Memory B cell (primary cell): ENCODE data around the gene AMER3.

Source experiments
- ATAC-seq: fragments of 150-1000 bp; cut with Tn5 transposase; 2 replicates; pipeline ENCODE4 v1.10.0; 2021; ENCODE audit warnings: low read depth, mild to moderate bottlenecking, moderate library complexity
- DNase-seq, 2 donors: peaks; one replicate each; pipeline ENCODE4 v3.0.0; 2022; ENCODE audit warnings: low spot score in 2 of 2
- H3K27ac Mint-ChIP-seq: one replicate; pipeline ENCODE4 v1.8.0; 2022; ENCODE audit warnings: mild to moderate bottlenecking, moderate library complexity, mixed read lengths
- H3K27me3 Mint-ChIP-seq: one replicate; pipeline ENCODE4 v1.8.0; 2022; ENCODE audit warnings: mixed read lengths
- H3K36me3 Mint-ChIP-seq: one replicate; pipeline ENCODE4 v1.8.0; 2022; ENCODE audit warnings: mild to moderate bottlenecking, mixed read lengths
- H3K4me1 Mint-ChIP-seq: one replicate; pipeline ENCODE4 v1.8.0; 2022; ENCODE audit warnings: mixed read lengths
- H3K4me3 Mint-ChIP-seq: one replicate; pipeline ENCODE4 v1.8.0; 2022; ENCODE audit warnings: mild to moderate bottlenecking, moderate library complexity, mixed read lengths
- H3K9me3 Mint-ChIP-seq: one replicate; pipeline ENCODE4 v1.8.0; 2022; ENCODE audit warnings: mixed read lengths

The AMER3 gene

GRCh38 chr2:130737592-130737991, 17.7 kb upstream of the AMER3 start:
- no peak for ATAC-seq
- H3K4me1 Mint-ChIP-seq: no peaks in the 10 kb centered on the region
- H3K4me3 Mint-ChIP-seq: no peak overlapping the region
- no peak for DNase-seq
- no peaks in the 10 kb centered on the region for H3K36me3 Mint-ChIP-seq
- H3K9me3 Mint-ChIP-seq: peaks cover 12% of the 10 kb centered on the region
- H3K27me3 Mint-ChIP-seq: peaks cover 4% of the 10 kb centered on the region
- H3K27ac Mint-ChIP-seq: no peak overlapping the region

GRCh38 chr2:130740671-130741070, 14.7 kb upstream of the AMER3 start:
- H3K27me3 Mint-ChIP-seq: peaks cover 6% of the 10 kb centered on the region
- H3K27ac Mint-ChIP-seq: no peak overlapping the region

DNA sequence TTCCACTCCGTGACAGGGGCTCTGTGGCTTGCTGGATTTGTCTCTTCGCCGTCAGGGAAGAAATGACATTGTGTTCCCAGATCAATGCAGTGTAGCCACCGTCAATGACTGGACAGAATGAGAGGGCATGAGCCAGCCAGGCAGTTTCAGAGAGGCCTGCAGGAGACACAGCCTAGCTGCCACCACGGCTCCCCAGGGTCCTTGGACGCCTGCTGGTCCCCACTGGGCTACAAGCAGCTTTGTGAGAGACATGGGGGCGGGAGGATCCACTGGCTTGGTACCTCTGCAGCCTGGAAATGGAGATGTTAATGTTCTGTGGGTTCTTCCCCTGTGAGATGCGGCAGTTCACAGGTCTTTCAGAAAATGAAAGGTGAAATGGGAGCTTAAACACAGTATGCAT, 12.1 kb upstream of the AMER3 start:
- no peak for ATAC-seq
- peaks cover 1% of the 10 kb centered on the region for H3K9me3 Mint-ChIP-seq

More at GRCh38 chr2:130740671-130741070, 14.7 kb upstream of the AMER3 start:
- DNase-seq: no peak
- peaks cover 1% of the 10 kb centered on the region for H3K36me3 Mint-ChIP-seq
- peaks cover 1% of the 10 kb centered on the region for H3K9me3 Mint-ChIP-seq
- no peak overlapping the region for H3K4me3 Mint-ChIP-seq
- no peak for ATAC-seq
- no peaks in the 10 kb centered on the region for H3K4me1 Mint-ChIP-seq

DNA sequence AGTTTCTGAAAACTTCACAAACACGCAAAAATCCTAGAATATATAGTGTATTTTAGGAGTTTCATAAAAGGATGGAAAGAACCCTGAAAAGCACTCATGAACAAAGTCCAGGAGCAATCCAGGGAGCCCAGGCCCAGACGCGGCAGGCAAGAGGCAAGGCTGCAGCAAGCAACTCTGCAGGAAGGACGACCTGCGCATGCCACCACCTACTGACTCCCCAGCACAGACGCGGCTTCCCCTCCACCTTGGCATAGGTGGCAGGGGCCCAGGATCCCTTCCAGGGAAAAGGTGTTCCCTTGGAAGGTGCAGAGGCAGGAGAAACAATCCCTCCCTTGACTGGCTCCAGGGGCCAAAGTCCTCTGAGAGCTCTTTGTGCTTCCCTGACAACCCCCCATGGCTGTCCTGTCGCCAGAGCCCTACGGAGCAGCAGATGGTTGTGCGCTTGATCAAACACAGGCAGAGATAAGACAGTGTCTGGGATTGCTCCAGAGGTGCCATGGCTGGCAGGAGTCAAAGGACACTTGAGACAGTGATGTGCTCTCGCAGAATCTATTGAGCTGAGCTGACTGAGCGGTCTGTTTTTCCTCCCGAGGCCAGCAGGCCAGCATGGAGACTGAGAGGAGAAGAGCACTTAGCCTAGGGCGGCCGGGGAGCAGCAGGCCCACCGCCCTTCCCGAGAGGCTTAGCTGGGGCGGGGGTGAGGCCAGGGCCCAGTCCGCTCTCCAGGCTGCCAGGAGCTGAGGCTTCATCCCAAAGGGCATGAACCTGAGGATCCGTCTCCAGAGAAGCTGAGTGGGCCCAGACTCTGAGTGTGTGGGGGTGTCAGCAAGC, 10.8 kb upstream of the AMER3 start:
- no peak overlapping the region for H3K4me3 Mint-ChIP-seq

More for the DNA sequence above, 12.1 kb upstream of the AMER3 start:
- Mint-ChIP-seq H3K27ac (no peak overlapping the region), H3K36me3 (peaks cover 1% of the 10 kb centered on the region), H3K4me3 (no peak overlapping the region), H3K27me3 (peaks cover 6% of the 10 kb centered on the region), H3K4me1 (no peaks in the 10 kb centered on the region)
- DNase-seq: no peak

GRCh38 chr2:130749078-130749477, 6.3 kb upstream of the AMER3 start:
- Mint-ChIP-seq H3K4me1 (no peaks in the 10 kb centered on the region), H3K27ac (no peak overlapping the region), H3K36me3 (peaks cover 1% of the 10 kb centered on the region), H3K27me3 (peaks cover 9% of the 10 kb centered on the region), H3K9me3 (peaks cover 1% of the 10 kb centered on the region), H3K4me3 (no peak overlapping the region)
- ATAC-seq (no peak), DNase-seq (no peak)

More for the DNA sequence above, 10.8 kb upstream of the AMER3 start:
- Mint-ChIP-seq H3K27ac (no peak overlapping the region), H3K9me3 (peaks cover 1% of the 10 kb centered on the region), H3K4me1 (no peaks in the 10 kb centered on the region), H3K27me3 (peaks cover 6% of the 10 kb centered on the region), H3K36me3 (peaks cover 1% of the 10 kb centered on the region)
- DNase-seq (no peak), ATAC-seq (no peak)

DNA sequence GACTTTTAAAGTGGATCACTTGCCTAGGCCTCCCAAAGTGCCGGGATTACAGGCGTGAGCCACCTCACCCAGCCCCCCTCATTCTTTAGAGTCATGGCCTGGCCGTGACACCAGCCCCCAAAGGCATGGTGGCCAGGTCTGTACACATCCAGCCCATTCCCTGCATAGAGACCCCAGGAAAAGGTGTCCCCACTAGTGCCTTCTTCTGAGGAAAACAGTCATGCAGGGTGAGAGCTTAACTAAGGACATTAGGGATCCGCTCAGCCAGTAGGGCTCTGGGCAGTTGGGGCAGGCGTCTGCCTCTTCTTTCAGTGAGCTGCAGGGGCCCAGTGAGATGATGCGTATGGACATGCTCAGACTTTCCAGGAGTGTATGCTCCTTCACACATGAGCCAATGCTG, 5.7 kb upstream of the AMER3 start:
- H3K9me3 Mint-ChIP-seq: peaks cover 1% of the 10 kb centered on the region
- H3K4me1 Mint-ChIP-seq: no peaks in the 10 kb centered on the region
- H3K27ac Mint-ChIP-seq: no peak overlapping the region
- H3K27me3 Mint-ChIP-seq: peaks cover 11% of the 10 kb centered on the region
- H3K36me3 Mint-ChIP-seq: peaks cover 1% of the 10 kb centered on the region
- no peak overlapping the region for H3K4me3 Mint-ChIP-seq
- ATAC-seq (no peak), DNase-seq (no peak)

- H3K4me1 Mint-ChIP-seq: peaks cover 3% of the 10 kb centered on the region
- peaks cover 26% of the 10 kb centered on the region for H3K27me3 Mint-ChIP-seq
- no peak for ATAC-seq
- H3K36me3 Mint-ChIP-seq: no peaks in the 10 kb centered on the region
- no peak overlapping the region for H3K27ac Mint-ChIP-seq
- H3K4me3 Mint-ChIP-seq: no peak overlapping the region
- no peaks in the 10 kb centered on the region for H3K9me3 Mint-ChIP-seq
- no peak for DNase-seq
Measured at GRCh38 chr2:130754811-130755210, 529 bp upstream of the AMER3 start.

DNA sequence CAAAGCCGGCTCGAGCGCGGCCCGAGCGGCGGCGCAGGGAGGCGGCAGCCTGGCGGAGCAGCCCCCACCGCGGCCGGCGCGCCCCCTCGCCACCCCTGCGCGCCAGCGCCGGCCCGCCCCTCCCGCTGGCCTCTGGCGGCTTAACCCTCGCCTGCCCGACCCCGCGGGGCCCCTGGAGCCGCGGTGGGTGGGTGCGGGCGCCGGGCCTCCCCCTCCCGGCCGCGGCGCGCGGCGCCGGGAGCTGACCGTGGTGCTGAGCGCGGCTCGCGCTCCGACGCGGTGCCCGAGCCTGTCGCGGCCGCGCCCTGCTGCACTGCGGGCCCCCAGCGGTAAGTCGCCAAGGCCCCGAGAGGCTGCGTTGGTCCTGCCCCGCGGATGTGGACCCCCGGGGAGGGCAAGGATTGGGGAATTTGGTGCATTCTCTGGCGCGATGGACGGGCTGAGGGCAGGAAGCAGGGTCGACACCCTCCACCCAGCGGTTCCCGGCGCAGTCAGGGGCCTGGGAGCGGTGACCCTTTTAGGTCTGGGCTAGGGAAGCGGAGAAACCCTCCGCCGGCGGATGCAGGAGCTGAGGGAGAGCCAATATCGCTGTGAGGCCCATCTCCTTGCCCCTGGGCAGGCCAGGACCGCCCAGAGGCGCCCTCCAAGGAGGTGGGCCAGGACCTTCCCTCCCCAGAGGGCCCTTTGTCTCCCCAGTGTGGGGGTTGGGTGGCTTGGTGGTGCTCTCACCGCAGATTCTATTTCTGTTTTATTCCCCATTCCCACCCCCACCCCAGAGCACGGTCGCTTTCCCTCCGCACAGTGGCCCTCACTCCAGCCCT, 923 bp downstream of the AMER3 start:
- Mint-ChIP-seq H3K9me3 (no peaks in the 10 kb centered on the region), H3K4me1 (peaks cover 3% of the 10 kb centered on the region), H3K36me3 (no peaks in the 10 kb centered on the region), H3K27me3 (peaks cover 21% of the 10 kb centered on the region), H3K27ac (no peak overlapping the region), H3K4me3 (peak overlapping the region; percentile 67)
- no peak for DNase-seq
- ATAC-seq: peak; percentile 50

- ATAC-seq (no peak), DNase-seq (no peak)
- peaks cover 3% of the 10 kb centered on the region for H3K4me1 Mint-ChIP-seq
- no peak overlapping the region for H3K27ac Mint-ChIP-seq
- H3K36me3 Mint-ChIP-seq: no peaks in the 10 kb centered on the region
- H3K4me3 Mint-ChIP-seq: peak overlapping the region; percentile 67
- H3K9me3 Mint-ChIP-seq: no peaks in the 10 kb centered on the region
- peaks cover 25% of the 10 kb centered on the region for H3K27me3 Mint-ChIP-seq
Measured at GRCh38 chr2:130756874-130757668, 1.7 kb downstream of the AMER3 start.

DNA sequence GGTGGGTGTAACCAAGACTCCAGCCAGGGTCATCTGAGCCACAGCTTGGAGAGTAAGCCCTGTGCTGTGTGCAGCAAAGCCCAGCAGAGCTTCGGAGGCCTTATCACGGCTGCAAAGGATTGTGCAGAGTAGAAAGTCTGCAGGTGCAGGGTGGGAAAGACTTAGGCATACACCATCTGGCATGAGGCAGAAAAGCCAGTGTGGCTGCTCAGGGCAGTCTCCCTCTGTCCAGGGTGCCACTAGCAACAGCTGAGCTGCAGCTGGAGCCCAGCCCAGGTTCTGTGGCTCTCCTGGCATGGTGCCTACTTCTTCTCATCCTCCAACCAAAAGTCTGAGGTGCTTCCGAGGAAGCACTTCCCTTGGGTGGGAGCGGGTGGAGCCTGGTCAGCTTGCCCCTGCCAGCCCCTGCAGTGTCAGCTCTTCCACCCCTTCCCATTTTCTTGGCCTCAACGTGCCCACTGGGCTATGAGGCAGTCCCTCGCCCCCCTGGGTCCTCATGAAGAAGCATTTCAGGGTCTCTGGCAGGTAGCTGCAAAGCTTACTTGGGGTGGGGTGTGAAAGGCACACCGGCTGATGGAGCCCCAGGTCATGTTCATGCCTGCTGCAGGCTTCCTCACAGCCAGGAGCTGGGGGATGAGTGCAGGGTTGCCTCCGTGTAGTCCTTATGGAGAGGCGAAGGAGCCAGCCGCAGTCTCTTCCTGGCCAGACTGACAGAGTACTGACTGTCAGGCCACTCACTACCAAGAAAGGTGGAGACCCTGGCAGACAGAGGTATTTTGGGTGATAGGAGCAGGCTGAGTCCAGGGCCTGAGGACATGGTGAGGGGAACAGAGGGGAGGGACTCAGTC, 4.8 kb downstream of the AMER3 start:
- Mint-ChIP-seq H3K9me3 (no peaks in the 10 kb centered on the region), H3K36me3 (no peaks in the 10 kb centered on the region), H3K4me3 (no peak overlapping the region), H3K4me1 (peaks cover 3% of the 10 kb centered on the region), H3K27ac (no peak overlapping the region), H3K27me3 (peaks cover 17% of the 10 kb centered on the region)
- ATAC-seq: no peak
- no peak for DNase-seq

GRCh38 chr2:130760754-130761751, 5.7 kb downstream of the AMER3 start:
- Mint-ChIP-seq H3K27ac (no peak overlapping the region), H3K27me3 (peaks cover 14% of the 10 kb centered on the region), H3K9me3 (no peaks in the 10 kb centered on the region), H3K4me3 (no peak overlapping the region), H3K4me1 (no peaks in the 10 kb centered on the region), H3K36me3 (no peaks in the 10 kb centered on the region)
- DNase-seq (no peak), ATAC-seq (no peak)
